Stimulated activated CD4-positive, alpha-beta T cell treated with anti-CD3 and anti-CD28 coated beads, Interleukin-12 subunit alpha, Interleukin-12 subunit beta, amount 100 ng/mL, for 24 hours (primary cell): Measurements from ENCODE around the gene DENND2D.

Experiments used
- DNase-seq, 2 experiments: peaks; one replicate each; pipeline ENCODE4 v3.0.0-alpha.2; 2020; ENCODE audit warnings: low read depth in 2 of 2

The DENND2D gene

GRCh38 chr1:111203681-111204200 lies 3.3 kb upstream of the DENND2D start:
- DNase-seq, result peak; percentile 60 to 88

- no peak for DNase-seq
Observed at GRCh38 chr1:111202707-111203623, 2.5 kb upstream of the DENND2D start.

GRCh38 chr1:111202366-111202706 lies 1.9 kb upstream of the DENND2D start:
- DNase-seq, result no peak

- DNase-seq, result no peak
Observed at GRCh38 chr1:111201275-111202090, 1.0 kb upstream of the DENND2D start.

GRCh38 chr1:111200802-111201161 lies 336 bp upstream of the DENND2D start:
- no peak for DNase-seq

- DNase-seq, result no peak
Observed at GRCh38 chr1:111199329-111199728, 1.1 kb downstream of the DENND2D start.

- DNase-seq, result no peak
Observed at GRCh38 chr1:111198836-111199235, 1.6 kb downstream of the DENND2D start.

GRCh38 chr1:111197598-111198284 lies 2.7 kb downstream of the DENND2D start:
- DNase-seq, result no peak

- DNase-seq, result no peak
Observed at GRCh38 chr1:111196213-111196612, 4.2 kb downstream of the DENND2D start.

GRCh38 chr1:111195002-111195684 lies 5.3 kb downstream of the DENND2D start:
- DNase-seq, result no peak

- no peak for DNase-seq
Observed at GRCh38 chr1:111193712-111194480, 6.5 kb downstream of the DENND2D start.

- no peak for DNase-seq
Observed at GRCh38 chr1:111192658-111193519, 7.6 kb downstream of the DENND2D start.

- no peak for DNase-seq
Observed at GRCh38 chr1:111192074-111192473, 8.4 kb downstream of the DENND2D start.

- no peak for DNase-seq
Observed at GRCh38 chr1:111191496-111191895, 8.9 kb downstream of the DENND2D start.

GRCh38 chr1:111190931-111191451 lies 9.5 kb downstream of the DENND2D start:
- DNase-seq, result no peak

GRCh38 chr1:111184663-111185062 lies 15.8 kb downstream of the DENND2D start:
- DNase-seq, result no peak

GRCh38 chr1:111183308-111184069 lies 17.0 kb downstream of the DENND2D start:
- no peak for DNase-seq

GRCh38 chr1:111182052-111182451 lies 18.4 kb downstream of the DENND2D start:
- no peak for DNase-seq
